Skeletal muscle cell (primary cell): ENCODE data around the gene VASP.

Experiments used
- DNase-seq: peaks from one replicate; pipeline ENCODE4 v3.0.0-alpha.2; 2010; ENCODE audit warnings: low read depth
- H3K4me3 ChIP-seq: 2 replicates; pipeline ENCODE4 v1.5.1; 2011; ENCODE audit warnings: low read depth, mild to moderate bottlenecking, control low read depth, low read length, moderate library complexity

The VASP gene

GRCh38 chr19:45492627-45493470 is 14.4 kb upstream of the VASP start:
- DNase-seq = no peak
- H3K4me3 ChIP-seq = peak overlapping the region; percentile 63

- no peak overlapping the region for H3K4me3 ChIP-seq
- DNase-seq = no peak
Observed at GRCh38 chr19:45494261-45494916, 12.9 kb upstream of the VASP start.

- no peak for DNase-seq
- no peak overlapping the region for H3K4me3 ChIP-seq
Observed at GRCh38 chr19:45495178-45495577, 12.1 kb upstream of the VASP start.

- DNase-seq = no peak
- H3K4me3 ChIP-seq = peak overlapping the region; percentile 84
Observed at GRCh38 chr19:45496349-45496953, 10.8 kb upstream of the VASP start.

- no peak overlapping the region for H3K4me3 ChIP-seq
Observed at GRCh38 chr19:45497791-45498190, 9.5 kb upstream of the VASP start.

GRCh38 chr19:45498411-45499195 is 8.7 kb upstream of the VASP start, which contains the start of gene PPM1N:
Gene PPM1N, plus strand, starts transcription at chr19:45498443. Its CDS starts 30 bp downstream, at chr19:45498473.
- no peak for DNase-seq
- H3K4me3 ChIP-seq = peak within 1 kb of the TSS; percentile 43

More at GRCh38 chr19:45497791-45498190, 9.5 kb upstream of the VASP start:
- no peak for DNase-seq

GRCh38 chr19:45499196-45500180 is 7.8 kb upstream of the VASP start:
- DNase-seq = no peak
- peak overlapping the region; percentile 27 for H3K4me3 ChIP-seq

GRCh38 chr19:45500918-45501729 is 6.2 kb upstream of the VASP start:
- H3K4me3 ChIP-seq = no peak overlapping the region
- DNase-seq = no peak

GRCh38 chr19:45501730-45502014 is 5.6 kb upstream of the VASP start:
- no peak overlapping the region for H3K4me3 ChIP-seq
- no peak for DNase-seq

GRCh38 chr19:45502111-45502510 is 5.2 kb upstream of the VASP start:
- DNase-seq = no peak
- no peak overlapping the region for H3K4me3 ChIP-seq

GRCh38 chr19:45503909-45504308 is 3.4 kb upstream of the VASP start:
- no peak for DNase-seq

GRCh38 chr19:45505151-45505995 is 1.9 kb upstream of the VASP start:
- no peak overlapping the region for H3K4me3 ChIP-seq
- DNase-seq = no peak

More at GRCh38 chr19:45503909-45504308, 3.4 kb upstream of the VASP start:
- H3K4me3 ChIP-seq = no peak overlapping the region

GRCh38 chr19:45505996-45506245 is 1.4 kb upstream of the VASP start:
- no peak for DNase-seq

GRCh38 chr19:45506246-45506988 is 862 bp upstream of the VASP start:
- peak overlapping the region; percentile 99 for H3K4me3 ChIP-seq

More at GRCh38 chr19:45505996-45506245, 1.4 kb upstream of the VASP start:
- peak overlapping the region; percentile 99 for H3K4me3 ChIP-seq

GRCh38 chr19:45507872-45508416 is 665 bp downstream of the VASP start:
- DNase-seq = no peak
- peak overlapping the region; percentile 99 for H3K4me3 ChIP-seq

More at GRCh38 chr19:45506246-45506988, 862 bp upstream of the VASP start:
- peak; percentile 71 for DNase-seq

- peak overlapping the region; percentile 99 for H3K4me3 ChIP-seq
- no peak for DNase-seq
Observed at GRCh38 chr19:45508417-45508860, 1.2 kb downstream of the VASP start.
